CD4-positive, alpha-beta T cell (primary cell): ENCODE measurements around the gene CD44. TPM values are rescaled to one million over a fixed set of nuclear protein-coding genes. Genes with fewer than 3 reads are reported as not detected.

Experiments used
- ATAC-seq: fragments of 200-7000 bp; cut with Tn5 transposase; one replicate; pipeline ENCODE4 v1.10.0; 2022; ENCODE audit warnings: mild to moderate bottlenecking; ENCODE audit not compliant: poor library complexity
- CTCF ChIA-PET: fragments of 350-600 bp; sonication (Branson Sonifier 250); formaldehyde crosslinking; loops from one replicate; lab custom pipeline; 2021; ENCODE audit warnings: antibody characterized with exemption, inconsistent platforms; lab: Charles Lee
- POLR2A ChIA-PET: fragments of 350-600 bp; sonication (Branson Sonifier 250); formaldehyde crosslinking; loops from one replicate; lab custom pipeline; 2021; ENCODE audit warnings: antibody characterized with exemption, inconsistent platforms; lab: Charles Lee
- DNase-seq, 14 experiments: peaks; one replicate each; pipeline ENCODE4 v3.0.0-alpha.2; 2013 to 2020; ENCODE audit warnings: mixed read lengths in 2 of 14
- H3K27ac ChIP-seq, 2 donors: one replicate each; pipeline versions ENCODE4 v1.5.1 to v1.7.0; 2013; ENCODE audit warnings: low read length in 2 of 2, low read depth in 1 of 2, mild to moderate bottlenecking in 1 of 2
- H3K27me3 ChIP-seq, 2 experiments: 1 replicate in 1 of 2; 2 replicates in 1 of 2; pipeline versions ENCODE4 v1.6.1 to v1.7.0; 2013; ENCODE audit warnings: low read length in 2 of 2, control low read depth in 1 of 2, mild to moderate bottlenecking in 1 of 2, moderate library complexity in 1 of 2; ENCODE audit not compliant: insufficient read depth in 2 of 2, control insufficient read depth in 1 of 2
- H3K36me3 ChIP-seq: one replicate; pipeline ENCODE4 v1.6.1; 2013; ENCODE audit warnings: low read length, control low read depth; ENCODE audit not compliant: insufficient read depth
- H3K4me1 ChIP-seq: one replicate; pipeline ENCODE4 v1.6.1; 2013; ENCODE audit warnings: low read length, control low read depth; ENCODE audit not compliant: insufficient read depth
- H3K4me3 ChIP-seq: one replicate; pipeline ENCODE4 v1.5.1; 2013; ENCODE audit warnings: mild to moderate bottlenecking, low read length, moderate library complexity
- H3K9me3 ChIP-seq, 2 experiments: 1 replicate in 1 of 2; 2 replicates in 1 of 2; pipeline versions ENCODE4 v1.6.1 to v1.7.0; 2013; ENCODE audit warnings: low read length in 2 of 2, mild to moderate bottlenecking in 2 of 2, control low read depth in 1 of 2, moderate library complexity in 1 of 2; ENCODE audit not compliant: control insufficient read depth in 1 of 2, insufficient read depth in 1 of 2
- H3K27ac Mint-ChIP-seq: one replicate; pipeline ENCODE4 v1.8.0; 2020; ENCODE audit warnings: mixed read lengths
- H3K27me3 Mint-ChIP-seq: one replicate; pipeline ENCODE4 v1.8.0; 2021; ENCODE audit warnings: mixed read lengths
- H3K36me3 Mint-ChIP-seq: one replicate; pipeline ENCODE4 v1.8.0; 2021; ENCODE audit warnings: low read depth, mixed read lengths
- H3K4me1 Mint-ChIP-seq: one replicate; pipeline ENCODE4 v1.8.0; 2021; ENCODE audit warnings: low read depth, mixed read lengths
- H3K4me3 Mint-ChIP-seq: one replicate; pipeline ENCODE4 v1.8.0; 2020; ENCODE audit warnings: mild to moderate bottlenecking, mixed read lengths
- H3K9me3 Mint-ChIP-seq: one replicate; pipeline ENCODE4 v1.8.0; 2020; ENCODE audit warnings: mixed read lengths
- intact Hi-C, 2 experiments: fragments of 100-400 bp; cut with DNase I in 1 of 2; cut with micrococcal nuclease in 1 of 2; formaldehyde crosslinking; loops; one replicate each; pipeline versions ENCODE4 v1.15.1 to v1.9.0; 2023 to 2025; cut with DNase I, micrococcal nuclease
- total RNA-seq, 174 experiments: library from RNA in 2 of 174; stranded (reverse) in 2 of 174; gene quantifications; one replicate each; pipeline ENCODE4 v1.2.3 and lab custom pipeline; 2021 to 2026
- TF ChIP-seq, protein P1 (sequence below): fragments of 200-600 bp; IDR thresholded peaks from one replicate; pipeline ENCODE4 v1.8.0; 2022; ENCODE audit warnings: antibody characterized with exemption, mild to moderate bottlenecking

Gene CD44
- total RNA-seq, 2 experiments from 2014 or later, result 1,283 to 1,330 TPM

GRCh38 chr11:35109041-35109440, 29.9 kb upstream of the CD44 start:
- Histone ChIP-seq H3K4me1 (peaks cover 51% of the 10 kb centered on the region), H3K4me3 (no peak overlapping the region), H3K27me3 (no peaks in the 10 kb centered on the region), H3K9me3 (no peaks in the 10 kb centered on the region), H3K27ac (no peak overlapping the region), H3K36me3 (no peaks in the 10 kb centered on the region)
- peak overlapping the region; percentile 81 for H3K27ac Mint-ChIP-seq
- peaks cover 83% of the 10 kb centered on the region for H3K4me1 Mint-ChIP-seq
- intact Hi-C loops, result no loop called here
- no peak overlapping the region for H3K4me3 Mint-ChIP-seq
- POLR2A ChIA-PET, result interaction anchor here (0.9 kb wide), 1 partner anchor 10 kb away, joined by 3 read pairs; no protein-coding TSS in a partner anchor
- H3K27me3 Mint-ChIP-seq, result no peaks in the 10 kb centered on the region
- ATAC-seq (no peak), DNase-seq (no peak)
- CTCF ChIA-PET, result no interaction called here
- TF ChIP-seq, protein P1, sequence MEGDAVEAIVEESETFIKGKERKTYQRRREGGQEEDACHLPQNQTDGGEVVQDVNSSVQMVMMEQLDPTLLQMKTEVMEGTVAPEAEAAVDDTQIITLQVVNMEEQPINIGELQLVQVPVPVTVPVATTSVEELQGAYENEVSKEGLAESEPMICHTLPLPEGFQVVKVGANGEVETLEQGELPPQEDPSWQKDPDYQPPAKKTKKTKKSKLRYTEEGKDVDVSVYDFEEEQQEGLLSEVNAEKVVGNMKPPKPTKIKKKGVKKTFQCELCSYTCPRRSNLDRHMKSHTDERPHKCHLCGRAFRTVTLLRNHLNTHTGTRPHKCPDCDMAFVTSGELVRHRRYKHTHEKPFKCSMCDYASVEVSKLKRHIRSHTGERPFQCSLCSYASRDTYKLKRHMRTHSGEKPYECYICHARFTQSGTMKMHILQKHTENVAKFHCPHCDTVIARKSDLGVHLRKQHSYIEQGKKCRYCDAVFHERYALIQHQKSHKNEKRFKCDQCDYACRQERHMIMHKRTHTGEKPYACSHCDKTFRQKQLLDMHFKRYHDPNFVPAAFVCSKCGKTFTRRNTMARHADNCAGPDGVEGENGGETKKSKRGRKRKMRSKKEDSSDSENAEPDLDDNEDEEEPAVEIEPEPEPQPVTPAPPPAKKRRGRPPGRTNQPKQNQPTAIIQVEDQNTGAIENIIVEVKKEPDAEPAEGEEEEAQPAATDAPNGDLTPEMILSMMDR, result no peak
- no peaks in the 10 kb centered on the region for H3K9me3 Mint-ChIP-seq
- no peaks in the 10 kb centered on the region for H3K36me3 Mint-ChIP-seq

GRCh38 chr11:35109827-35110226, 29.1 kb upstream of the CD44 start:
- H3K27me3 ChIP-seq, result no peaks in the 10 kb centered on the region
- intact Hi-C loops, result no loop called here
- no peak overlapping the region for H3K4me3 ChIP-seq
- Mint-ChIP-seq H3K9me3 (no peaks in the 10 kb centered on the region), H3K27me3 (no peaks in the 10 kb centered on the region), H3K4me3 (no peak overlapping the region), H3K36me3 (no peaks in the 10 kb centered on the region), H3K27ac (no peak overlapping the region), H3K4me1 (peaks cover 75% of the 10 kb centered on the region)
- DNase-seq (no peak), ATAC-seq (no peak)
- H3K36me3 ChIP-seq, result no peaks in the 10 kb centered on the region
- CTCF ChIA-PET, result no interaction called here
- H3K9me3 ChIP-seq, result no peaks in the 10 kb centered on the region
- POLR2A ChIA-PET, result interaction anchor here (0.9 to 1.5 kb wide), 3 partner anchors 11 to 63 kb away, joined by 3 read pairs; no protein-coding TSS in a partner anchor
- H3K4me1 ChIP-seq, result peaks cover 51% of the 10 kb centered on the region
- no peak overlapping the region for H3K27ac ChIP-seq
- TF ChIP-seq, protein P1, result no peak

DNA sequence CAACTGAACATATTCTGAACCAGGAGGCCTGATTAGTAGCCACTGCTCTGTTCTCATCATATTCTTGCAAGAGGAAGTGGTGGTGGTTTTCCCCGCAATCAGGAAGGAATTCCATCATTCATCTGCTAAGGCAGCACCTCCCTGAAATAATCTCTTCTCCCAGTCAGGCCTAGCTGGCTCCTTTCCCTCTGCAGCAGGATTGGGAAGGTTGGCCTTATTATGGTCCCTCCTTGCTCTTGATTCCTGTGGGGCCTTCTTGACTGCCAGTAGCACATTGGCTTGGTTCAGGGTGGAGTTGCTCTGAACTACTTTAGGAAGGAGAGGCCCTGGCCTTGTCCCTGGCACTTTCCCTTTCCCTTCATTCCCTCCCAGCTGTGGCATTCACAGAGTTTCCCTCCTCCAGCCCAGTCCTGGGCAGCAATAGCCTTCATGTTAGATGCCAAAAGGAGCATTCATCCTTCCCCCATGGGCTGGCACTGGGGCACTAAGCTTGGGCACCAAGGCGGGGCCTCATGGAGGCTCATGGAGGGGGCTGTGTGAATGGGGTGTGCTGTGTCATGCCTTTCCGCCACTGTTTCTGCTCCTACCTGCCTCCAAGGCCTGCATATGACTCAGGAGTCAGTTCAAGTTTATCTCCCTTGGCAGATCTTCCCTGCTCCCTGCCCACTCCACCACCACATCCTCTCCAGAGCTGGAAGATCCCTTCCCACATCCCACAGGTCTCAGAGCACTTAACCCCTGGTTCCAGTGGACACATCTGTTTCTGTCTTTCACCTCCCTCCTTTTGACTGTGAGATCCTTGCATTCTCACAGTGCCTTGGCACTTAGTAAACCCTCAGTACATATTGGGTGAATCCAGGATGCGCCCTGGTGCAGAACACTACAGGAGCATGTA, 27.6 kb upstream of the CD44 start:
- no peaks in the 10 kb centered on the region for H3K9me3 ChIP-seq
- peaks cover 38% of the 10 kb centered on the region for H3K4me1 ChIP-seq
- no peak for ATAC-seq
- H3K9me3 Mint-ChIP-seq, result no peaks in the 10 kb centered on the region
- DNase-seq, result peak in 3 of 14 experiments; percentile 37 to 39 (median 37)
- peak overlapping the region; percentile 61 for H3K4me3 Mint-ChIP-seq
- no peak overlapping the region for H3K4me3 ChIP-seq
- TF ChIP-seq, protein P1, result no peak
- no peaks in the 10 kb centered on the region for H3K36me3 ChIP-seq
- H3K27me3 Mint-ChIP-seq, result no peaks in the 10 kb centered on the region
- ChIA-PET POLR2A (interaction anchor here (1.3 kb wide), 1 partner anchor 64 kb away, joined by 4 read pairs; no protein-coding TSS in a partner anchor), CTCF (no interaction called here)
- H3K27me3 ChIP-seq, result no peaks in the 10 kb centered on the region
- H3K4me1 Mint-ChIP-seq, result peaks cover 64% of the 10 kb centered on the region
- no peaks in the 10 kb centered on the region for H3K36me3 Mint-ChIP-seq
- H3K27ac Mint-ChIP-seq, result no peak overlapping the region
- H3K27ac ChIP-seq, result no peak overlapping the region
- intact Hi-C loops, result no loop called here
